CD4-positive, CD25-positive, alpha-beta regulatory T cell (primary cell): ENCODE measurements around the gene SRF. TPM values are rescaled to one million over a fixed set of nuclear protein-coding genes. Genes with fewer than 3 reads are reported as not detected.

ENCODE experiments used
- ATAC-seq, 2 donors: fragments of 150-1000 bp; cut with Tn5 transposase; one replicate each; pipeline ENCODE4 v1.10.0; 2021; ENCODE audit warnings: low read depth in 2 of 2, moderate number of reproducible peaks in 2 of 2, moderate library complexity in 1 of 2
- DNase-seq, 3 donors: peaks; one replicate each; pipeline versions ENCODE4 v3.0.0 to v3.0.0-alpha.2; 2012 to 2022; ENCODE audit warnings: mixed read lengths in 1 of 3
- H3K27ac ChIP-seq: one replicate; pipeline ENCODE4 v1.7.0; 2013; ENCODE audit warnings: mild to moderate bottlenecking, low read length; ENCODE audit not compliant: insufficient read depth, poor library complexity, severe bottlenecking
- H3K27me3 ChIP-seq: one replicate; pipeline ENCODE4 v1.7.0; 2013; ENCODE audit warnings: low read length; ENCODE audit not compliant: control insufficient read depth, insufficient read depth
- H3K36me3 ChIP-seq: one replicate; pipeline ENCODE4 v1.7.0; 2013; ENCODE audit warnings: mild to moderate bottlenecking, low read length, moderate library complexity; ENCODE audit not compliant: control insufficient read depth, insufficient read depth
- H3K4me1 ChIP-seq: 2 replicates; pipeline ENCODE4 v1.7.0; 2013; ENCODE audit warnings: mild to moderate bottlenecking, low read length; ENCODE audit not compliant: insufficient read depth, control insufficient read depth, poor library complexity, severe bottlenecking
- H3K4me3 ChIP-seq: one replicate; pipeline ENCODE4 v1.7.0; 2013; ENCODE audit warnings: low read depth, mild to moderate bottlenecking, low read length, moderate library complexity
- H3K9me3 ChIP-seq, 2 experiments: 1 replicate in 1 of 2; 2 replicates in 1 of 2; pipeline ENCODE4 v1.7.0; 2013; ENCODE audit warnings: low read length in 2 of 2, mild to moderate bottlenecking in 1 of 2, moderate library complexity in 1 of 2; ENCODE audit not compliant: control insufficient read depth in 2 of 2
- H3K27ac Mint-ChIP-seq, 3 donors: one replicate each; pipeline ENCODE4 v1.8.0; 2020 to 2022; ENCODE audit warnings: mild to moderate bottlenecking in 3 of 3, mixed read lengths in 3 of 3, moderate library complexity in 2 of 3
- H3K27me3 Mint-ChIP-seq: one replicate; pipeline ENCODE4 v1.8.0; 2022; ENCODE audit warnings: mild to moderate bottlenecking, mixed read lengths
- H3K36me3 Mint-ChIP-seq: one replicate; pipeline ENCODE4 v1.8.0; 2020; ENCODE audit warnings: mixed read lengths
- H3K4me1 Mint-ChIP-seq, 4 donors: one replicate each; pipeline ENCODE4 v1.8.0; 2020 to 2022; ENCODE audit warnings: mixed read lengths in 4 of 4, mild to moderate bottlenecking in 1 of 4
- H3K4me3 Mint-ChIP-seq, 4 donors: one replicate each; pipeline ENCODE4 v1.8.0; 2020 to 2022; ENCODE audit warnings: mild to moderate bottlenecking in 4 of 4, mixed read lengths in 4 of 4, moderate library complexity in 3 of 4
- H3K9me3 Mint-ChIP-seq, 7 donors: one replicate each; pipeline ENCODE4 v1.8.0; 2020 to 2022; ENCODE audit warnings: mixed read lengths in 7 of 7, mild to moderate bottlenecking in 3 of 7, moderate library complexity in 2 of 7
- polyA plus RNA-seq, 4 donors: library from polyadenylated mRNA; unstranded; fragments of 300-500 nt; fragmentation: Illumina TruSeq; gene quantifications; one replicate each; pipeline ENCODE4 v1.2.3, GENCODE V29; 2021
- total RNA-seq: library from RNA; stranded (reverse); gene quantifications from one replicate; pipeline ENCODE4 v1.2.3, GENCODE V29; 2022

Gene SRF
- total and polyA plus RNA-seq, 5 donors from 2014 or later = 3.3 to 24.0 (median 5.0) TPM

DNA sequence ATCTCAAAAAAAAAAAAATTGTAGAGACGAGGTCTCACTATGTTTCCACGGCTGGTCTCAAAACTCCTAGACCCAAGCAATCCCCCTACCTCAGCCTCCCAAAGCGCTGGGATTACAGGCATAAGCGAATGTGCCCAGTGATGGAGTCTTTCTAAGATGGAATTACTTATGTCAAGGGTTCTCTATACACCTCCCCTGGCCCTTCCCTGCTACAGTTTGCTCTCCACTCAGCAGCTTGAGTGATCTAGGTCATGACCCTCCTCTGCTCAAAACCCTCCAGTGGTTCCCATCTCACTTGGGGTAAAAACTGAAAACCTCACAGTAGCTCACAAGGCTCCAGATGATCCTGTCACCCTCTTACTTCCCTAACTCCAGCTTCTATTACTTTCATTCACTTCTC lies 60.0 kb downstream of the SRF start:
- no peak for DNase-seq
- H3K36me3 ChIP-seq = no peaks in the 10 kb centered on the region
- H3K4me1 Mint-ChIP-seq = peaks cover 8 to 40% (median 20%) of the 10 kb centered on the region in 4 donors
- no peaks in the 10 kb centered on the region for H3K36me3 Mint-ChIP-seq
- no peaks in the 10 kb centered on the region for H3K9me3 ChIP-seq
- H3K27ac ChIP-seq = no peak overlapping the region
- H3K4me3 ChIP-seq = no peak overlapping the region
- peaks cover 0 to 1% (median 0%) of the 10 kb centered on the region in 7 donors for H3K9me3 Mint-ChIP-seq
- H3K27me3 Mint-ChIP-seq = peaks cover 21% of the 10 kb centered on the region
- H3K27me3 ChIP-seq = peaks cover under 1% of the 10 kb centered on the region
- H3K27ac Mint-ChIP-seq = peak overlapping the region; percentile 16 to 86 (median 62)
- peak overlapping the region in 3 of 4 donors; percentile 64 to 82 (median 73) for H3K4me3 Mint-ChIP-seq
- peaks cover 16% of the 10 kb centered on the region for H3K4me1 ChIP-seq
- ATAC-seq = no peak

Other genes with a start within 250 kb of the SRF start
- 42.9 TPM for gene CNPY3, start 241.8 kb upstream of the SRF start, total RNA-seq
- 10 to 100 TPM; 79.2 to 88.8 (median 84.4) TPM for gene CNPY3, start 241.8 kb upstream of the SRF start, polyA plus RNA-seq
- 0.99 TPM for gene GNMT, start 210.5 kb upstream of the SRF start, total RNA-seq
- gene GNMT, start 210.5 kb upstream of the SRF start, polyA plus RNA-seq = under 1 TPM in 1 of 4 donors, not detected in 3; 0.22 TPM
- gene PEX6, start 192.1 kb upstream of the SRF start, total RNA-seq = 20.6 TPM
- 10 to 100 TPM; 10.9 to 20.7 (median 15.2) TPM for gene PEX6, start 192.1 kb upstream of the SRF start, polyA plus RNA-seq
- 35.4 TPM for gene PPP2R5D, start 186.7 kb upstream of the SRF start, total RNA-seq
- 10 to 100 TPM; 23.0 to 27.3 (median 25.4) TPM for gene PPP2R5D, start 186.7 kb upstream of the SRF start, polyA plus RNA-seq
- gene MEA1, start 157.3 kb upstream of the SRF start, total RNA-seq = 27.6 TPM
- gene MEA1, start 157.3 kb upstream of the SRF start, polyA plus RNA-seq = 100 to 1,000 TPM in 1 of 4 donors, 10 to 100 TPM in 3; 71.5 to 121 (median 79.3) TPM
- 38.6 TPM for gene KLHDC3, start 157.0 kb upstream of the SRF start, total RNA-seq
- 100 to 1,000 TPM; 119 to 130 (median 126) TPM for gene KLHDC3, start 157.0 kb upstream of the SRF start, polyA plus RNA-seq
- gene RRP36, start 149.6 kb upstream of the SRF start, total RNA-seq = 33.3 TPM
- gene RRP36, start 149.6 kb upstream of the SRF start, polyA plus RNA-seq = 10 to 100 TPM; 61.9 to 82.2 (median 71.6) TPM
- 7.7 TPM for gene CUL7, start 117.4 kb upstream of the SRF start, total RNA-seq
- gene CUL7, start 117.4 kb upstream of the SRF start, polyA plus RNA-seq = 1 to 10 TPM; 2.1 to 3.5 (median 2.4) TPM
- 29.3 TPM for gene MRPL2, start 111.8 kb upstream of the SRF start, total RNA-seq
- 10 to 100 TPM; 45.2 to 52.6 (median 48.3) TPM for gene MRPL2, start 111.8 kb upstream of the SRF start, polyA plus RNA-seq
- gene KLC4, start 111.6 kb upstream of the SRF start, total RNA-seq = 33.5 TPM
- gene KLC4, start 111.6 kb upstream of the SRF start, polyA plus RNA-seq = 10 to 100 TPM in 3 of 4 donors, 1 to 10 TPM in 1; 9.3 to 15.5 (median 12.6) TPM
- 2.3 TPM for gene PTK7, start 95.0 kb upstream of the SRF start, total RNA-seq
- gene PTK7, start 95.0 kb upstream of the SRF start, polyA plus RNA-seq = under 1 TPM in 1 of 4 donors, not detected in 3; 0.25 TPM
- gene CUL9, start 10.9 kb downstream of the SRF start, total RNA-seq = 81.2 TPM
- 10 to 100 TPM; 22.5 to 26.0 (median 23.8) TPM for gene CUL9, start 10.9 kb downstream of the SRF start, polyA plus RNA-seq
- 36.6 TPM for gene DNPH1, start 58.2 kb downstream of the SRF start, total RNA-seq
- 100 to 1,000 TPM; 190 to 234 (median 206) TPM for gene DNPH1, start 58.2 kb downstream of the SRF start, polyA plus RNA-seq
- gene TTBK1, start 72.2 kb downstream of the SRF start, total RNA-seq = 0.22 TPM
- not detected for gene TTBK1, start 72.2 kb downstream of the SRF start, polyA plus RNA-seq
- not detected for gene SLC22A7, start 127.0 kb downstream of the SRF start, total RNA-seq
- not detected for gene SLC22A7, start 127.0 kb downstream of the SRF start, polyA plus RNA-seq
- 3.8 TPM for gene CRIP3, start 137.6 kb downstream of the SRF start, total RNA-seq
- under 1 TPM in 1 of 4 donors, not detected in 3; 0.35 TPM for gene CRIP3, start 137.6 kb downstream of the SRF start, polyA plus RNA-seq
- gene ZNF318, start 198.4 kb downstream of the SRF start, total RNA-seq = 32.9 TPM
- 1 to 10 TPM; 4.3 to 6.3 (median 5.6) TPM for gene ZNF318, start 198.4 kb downstream of the SRF start, polyA plus RNA-seq